Retinal pigment epithelial cell (primary cell): Measurements from ENCODE around the gene EIF2D.

Experiments
- DNase-seq: peaks from one replicate; pipeline ENCODE4 v3.0.0-alpha.2; 2010; ENCODE audit warnings: low read depth
- H3K4me3 ChIP-seq: 2 replicates; pipeline ENCODE4 v1.5.1; 2011; ENCODE audit warnings: mild to moderate bottlenecking, low read length, control low read depth, moderate library complexity
- TF ChIP-seq, protein P1 (sequence below): conservative IDR thresholded peaks from 2 replicates; pipeline ENCODE4 v1.5.1; 2011; ENCODE audit warnings: low read depth, low read length, control low read depth, inconsistent platforms

Gene EIF2D

DNA sequence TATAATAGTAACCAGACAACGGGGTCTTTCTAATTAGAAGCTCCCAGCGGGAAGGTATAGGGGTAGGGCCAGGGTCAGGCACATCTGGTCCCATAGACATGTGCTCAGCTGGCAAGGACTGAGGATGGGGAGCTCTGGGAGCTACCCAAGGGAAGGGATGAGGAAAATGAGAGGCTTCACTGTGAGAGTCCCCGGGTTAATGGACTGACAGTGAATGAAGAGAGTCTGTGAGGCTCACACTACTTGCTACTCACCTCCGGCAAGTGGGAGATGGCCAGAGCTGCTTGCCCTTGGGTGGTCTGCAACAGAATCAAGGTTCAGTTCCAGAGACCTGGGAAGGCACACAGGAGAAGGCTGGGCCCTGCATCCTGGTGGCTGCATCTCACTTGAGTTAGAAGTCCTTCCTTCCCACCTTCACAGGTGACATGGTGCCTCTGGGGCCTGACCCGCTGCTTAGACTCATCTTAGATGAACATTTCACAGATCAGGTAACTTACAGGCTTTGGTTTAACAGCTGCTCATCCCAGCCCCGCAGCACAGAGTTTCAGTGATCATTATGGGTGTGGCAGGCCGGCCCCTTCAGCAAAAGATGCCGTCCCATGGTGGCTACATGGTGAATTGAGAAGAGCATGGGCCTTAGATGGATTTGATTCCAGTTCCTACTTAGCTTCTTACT lies 31.7 kb downstream of the EIF2D start:
- TF ChIP-seq, protein P1, sequence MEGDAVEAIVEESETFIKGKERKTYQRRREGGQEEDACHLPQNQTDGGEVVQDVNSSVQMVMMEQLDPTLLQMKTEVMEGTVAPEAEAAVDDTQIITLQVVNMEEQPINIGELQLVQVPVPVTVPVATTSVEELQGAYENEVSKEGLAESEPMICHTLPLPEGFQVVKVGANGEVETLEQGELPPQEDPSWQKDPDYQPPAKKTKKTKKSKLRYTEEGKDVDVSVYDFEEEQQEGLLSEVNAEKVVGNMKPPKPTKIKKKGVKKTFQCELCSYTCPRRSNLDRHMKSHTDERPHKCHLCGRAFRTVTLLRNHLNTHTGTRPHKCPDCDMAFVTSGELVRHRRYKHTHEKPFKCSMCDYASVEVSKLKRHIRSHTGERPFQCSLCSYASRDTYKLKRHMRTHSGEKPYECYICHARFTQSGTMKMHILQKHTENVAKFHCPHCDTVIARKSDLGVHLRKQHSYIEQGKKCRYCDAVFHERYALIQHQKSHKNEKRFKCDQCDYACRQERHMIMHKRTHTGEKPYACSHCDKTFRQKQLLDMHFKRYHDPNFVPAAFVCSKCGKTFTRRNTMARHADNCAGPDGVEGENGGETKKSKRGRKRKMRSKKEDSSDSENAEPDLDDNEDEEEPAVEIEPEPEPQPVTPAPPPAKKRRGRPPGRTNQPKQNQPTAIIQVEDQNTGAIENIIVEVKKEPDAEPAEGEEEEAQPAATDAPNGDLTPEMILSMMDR: no peak
- DNase-seq: no peak
- no peak overlapping the region for H3K4me3 ChIP-seq

DNA sequence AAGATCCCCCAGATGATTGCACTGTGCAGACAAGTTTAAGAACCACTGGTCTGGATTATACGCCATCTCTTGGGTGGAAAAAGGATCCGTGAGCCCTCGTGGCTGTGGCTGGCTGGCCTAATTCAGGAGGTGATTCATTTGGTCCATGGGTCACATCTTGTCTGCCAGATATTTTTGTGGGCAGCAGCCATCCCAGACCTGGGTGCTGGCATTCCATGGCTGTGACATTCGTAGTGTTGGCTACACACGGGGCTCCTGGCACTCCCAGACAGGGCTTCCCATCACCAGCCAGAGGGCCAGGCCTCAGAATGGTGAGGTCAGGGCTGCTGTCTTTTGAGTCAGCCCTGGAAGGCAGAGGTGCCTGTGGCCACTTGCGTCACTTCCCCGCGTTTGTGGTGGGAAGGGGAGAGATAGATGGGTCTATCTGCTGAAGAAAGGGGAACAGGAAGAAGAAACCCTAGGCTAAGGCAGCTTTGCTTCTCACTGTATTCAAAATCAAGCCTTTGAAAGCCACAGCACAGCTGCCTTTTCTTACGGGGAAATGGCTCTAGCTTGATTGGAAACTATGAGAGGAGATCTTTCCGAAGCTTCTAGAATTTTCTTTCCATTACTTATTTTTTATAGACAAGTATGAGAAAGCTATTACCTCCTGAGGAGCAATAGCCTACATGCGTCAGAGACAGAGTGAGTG lies 32.4 kb downstream of the EIF2D start:
- DNase-seq: no peak
- no peak overlapping the region for H3K4me3 ChIP-seq
- TF ChIP-seq, protein P1: no peak

DNA sequence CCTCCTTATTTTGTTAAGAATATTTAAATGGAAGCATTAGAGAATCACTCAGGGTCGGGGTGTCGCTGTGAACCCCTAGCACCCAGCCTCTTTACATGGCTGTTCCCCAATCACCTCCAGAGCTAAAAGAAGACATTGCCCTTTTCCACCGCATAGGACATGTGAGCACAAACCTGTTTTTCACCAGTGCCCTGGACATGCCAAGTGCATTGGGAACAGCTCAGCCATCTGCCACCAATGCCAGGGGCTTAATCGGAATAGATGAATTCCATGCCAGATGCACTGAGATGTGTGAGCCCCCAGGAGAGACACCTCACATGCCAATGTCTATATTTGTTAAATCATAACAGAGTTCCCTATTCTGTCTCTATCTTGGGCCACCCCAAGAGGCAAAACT lies 33.3 kb downstream of the EIF2D start:
- DNase-seq: no peak
- TF ChIP-seq, protein P1: no peak
- no peak overlapping the region for H3K4me3 ChIP-seq

DNA sequence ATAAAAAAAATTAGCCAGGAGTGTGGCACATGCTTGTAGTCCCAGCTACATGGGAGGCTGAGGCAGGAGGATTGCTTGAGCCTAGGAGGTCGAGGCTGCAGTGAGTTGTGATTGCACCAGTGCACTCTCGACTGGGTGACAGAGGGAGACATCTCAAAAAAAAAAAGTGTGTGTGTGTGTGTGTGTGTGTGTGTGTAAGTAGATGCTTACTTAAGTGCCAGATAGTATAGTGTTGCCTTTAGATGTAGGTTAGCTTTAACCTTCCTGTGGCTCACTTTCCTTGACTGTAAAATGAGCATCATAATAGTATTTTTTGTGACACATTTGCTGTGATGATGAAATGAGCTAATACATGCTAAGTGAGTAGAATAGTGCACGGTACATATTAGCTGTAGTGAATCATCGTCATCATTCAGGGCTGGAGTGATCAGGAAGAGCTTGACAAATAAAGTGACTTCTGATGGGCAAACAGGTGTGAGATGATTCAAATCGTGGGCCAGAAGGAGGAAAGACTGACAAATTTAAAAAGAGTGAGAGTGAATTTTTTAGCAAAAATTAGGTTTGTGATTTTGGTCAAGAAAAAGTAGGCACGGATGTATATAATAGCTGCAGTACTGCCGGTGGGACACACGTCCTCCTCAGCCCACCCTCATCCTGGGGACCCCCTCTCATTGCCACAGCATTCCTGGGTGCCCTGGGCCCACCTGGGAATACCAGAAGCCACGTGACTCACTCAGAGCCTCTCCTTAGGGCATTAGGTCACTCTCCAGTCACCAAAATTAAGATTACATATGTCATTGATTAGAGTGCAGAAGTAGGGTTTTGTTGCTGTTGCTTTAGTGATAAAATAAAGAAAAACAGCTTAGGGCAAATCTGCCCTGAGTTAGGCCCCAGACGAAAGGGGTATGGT lies 33.9 kb downstream of the EIF2D start:
- TF ChIP-seq, protein P1: no peak
- DNase-seq: no peak
- H3K4me3 ChIP-seq: no peak overlapping the region

DNA sequence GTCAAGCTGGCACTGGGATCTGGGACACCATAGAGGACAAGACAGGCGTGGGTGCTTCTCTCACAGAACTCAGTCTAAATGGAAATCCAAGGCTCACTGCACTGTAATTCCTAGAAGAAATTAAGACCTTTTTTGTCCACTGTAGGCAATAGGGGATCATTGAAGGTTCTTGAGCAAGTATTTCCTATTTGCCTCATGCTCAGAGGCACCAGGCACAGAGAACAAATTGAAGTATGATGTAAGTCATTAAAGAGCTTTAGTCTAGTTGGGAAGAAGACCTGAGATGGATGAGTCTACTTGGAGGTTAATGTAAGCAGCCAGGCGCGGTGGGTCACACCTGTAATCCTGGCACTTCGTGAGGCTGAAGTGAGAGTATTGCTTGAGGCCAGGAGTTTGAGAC lies 34.6 kb downstream of the EIF2D start:
- no peak for DNase-seq
- TF ChIP-seq, protein P1: no peak
- H3K4me3 ChIP-seq: no peak overlapping the region

DNA sequence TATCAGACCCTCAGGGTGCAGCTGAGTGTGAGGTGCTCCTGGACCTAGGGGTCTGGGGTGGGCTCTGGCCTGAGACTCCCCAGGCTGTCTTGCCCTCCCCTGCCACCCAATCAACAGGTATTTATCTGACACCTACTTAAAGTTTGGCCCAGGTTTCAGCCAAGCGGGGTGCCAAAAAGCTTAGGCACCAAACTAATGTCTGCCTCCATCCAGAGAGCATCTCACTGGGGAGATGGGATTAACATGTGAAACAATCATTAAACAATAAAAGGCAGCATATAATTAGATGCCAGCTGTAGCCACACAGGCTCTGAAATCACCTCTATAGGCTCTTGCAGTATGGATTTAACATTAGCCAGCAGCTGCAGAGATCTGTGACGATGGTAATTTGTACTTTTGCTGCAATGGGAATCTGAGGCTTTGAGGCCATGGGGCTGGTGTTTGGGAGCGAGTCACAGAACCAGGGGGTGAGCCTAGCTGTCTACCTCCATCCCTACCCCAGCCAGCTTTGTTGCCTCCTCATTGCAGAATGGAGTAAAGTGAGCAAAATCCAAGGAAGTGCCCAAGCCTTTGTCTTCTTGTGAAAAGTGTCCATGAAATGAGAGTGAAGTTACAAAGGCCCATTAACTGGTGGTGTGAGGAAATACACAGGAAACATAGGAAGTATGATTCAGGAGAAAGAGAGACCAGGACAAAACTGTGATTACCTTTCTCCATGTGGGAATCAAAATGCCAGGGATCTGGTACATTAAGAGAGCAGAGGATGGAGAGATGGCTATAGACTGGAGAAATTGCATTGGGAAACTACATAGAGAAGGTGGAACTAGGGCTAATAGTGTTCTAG lies 36.1 kb downstream of the EIF2D start:
- TF ChIP-seq, protein P1: no peak
- no peak for DNase-seq
- no peak overlapping the region for H3K4me3 ChIP-seq
